Neural progenitor cell (in vitro differentiated cells): ENCODE measurements around the gene TEX2.

Experiments used
- CTCF ChIP-seq: fragments of 200-600 bp; sonication (generic); IDR thresholded peaks from 2 replicates; pipeline ENCODE4 v1.5.1; 2017; ENCODE audit warnings: antibody characterized with exemption, mild to moderate bottlenecking
- EZH2 ChIP-seq: fragments of 200-600 bp; sonication (generic); IDR thresholded peaks from 2 replicates; pipeline ENCODE4 v1.6.1; 2017; ENCODE audit warnings: antibody characterized with exemption, mild to moderate bottlenecking, moderate library complexity
- EZH2phosphoT487 ChIP-seq: fragments of 200-600 bp; sonication (generic); IDR thresholded peaks from 2 replicates; pipeline ENCODE4 v1.6.1; 2017; ENCODE audit warnings: antibody characterized with exemption

DNA sequence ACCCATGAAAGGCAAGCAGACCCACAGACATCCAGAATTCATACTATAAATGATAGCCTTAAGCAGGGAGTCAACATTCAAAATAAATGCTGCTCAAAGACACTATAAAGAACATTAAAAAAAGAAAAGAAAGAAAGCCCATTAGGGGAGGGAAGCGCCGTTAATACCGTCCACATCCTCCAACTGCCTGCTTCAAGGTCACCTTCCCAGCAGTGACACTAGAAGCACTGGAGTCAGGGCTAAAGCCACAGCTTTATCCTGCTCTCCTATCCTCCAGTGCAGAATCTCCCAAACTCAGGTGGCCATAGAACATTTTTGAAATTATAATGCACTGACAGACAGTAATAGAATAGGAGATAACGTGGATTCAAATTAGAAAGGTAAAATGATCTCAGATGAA is 59.4 kb downstream of the TEX2 start:
- TF ChIP-seq CTCF (no peak), EZH2 (no peak), EZH2phosphoT487 (no peak)
